DND-41 (cell line): ENCODE results near the gene NRL.

ENCODE experiments used
- EZH2 ChIP-seq: IDR thresholded peaks from 3 replicates; pipeline ENCODE4 v1.6.1; 2012; ENCODE audit warnings: borderline replicate concordance, low read depth, mild to moderate bottlenecking, moderate library complexity, low read length, inconsistent platforms; ENCODE audit not compliant: severe bottlenecking
- TF ChIP-seq, protein P1 (sequence below): IDR thresholded peaks from 2 replicates; pipeline ENCODE4 v1.5.1; 2012; ENCODE audit warnings: borderline replicate concordance, low read length, moderate library complexity, mild to moderate bottlenecking; ENCODE audit not compliant: poor library complexity, severe bottlenecking; ENCODE audit errors: extremely low read depth

DNA sequence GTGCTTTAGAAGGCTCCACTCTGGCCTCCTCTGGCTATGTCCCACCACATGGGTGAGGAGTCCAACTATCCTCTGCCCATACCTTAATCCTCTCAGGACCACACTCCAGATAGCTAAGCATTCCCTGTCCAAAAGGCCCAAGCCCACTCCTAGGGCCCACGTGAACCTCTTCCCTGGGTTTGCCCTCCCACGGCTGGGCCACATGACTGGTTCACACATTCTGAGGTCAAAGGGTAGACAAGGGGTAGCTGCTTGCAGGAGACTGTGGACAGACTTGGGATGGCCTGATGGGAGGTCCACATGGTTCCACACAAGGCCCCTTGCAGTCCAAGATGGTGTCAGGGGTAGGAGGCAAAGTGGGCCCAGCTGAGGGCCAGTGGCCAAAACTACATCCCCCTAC, 26.7 kb downstream of the NRL start:
- no peak for TF ChIP-seq EZH2
- TF ChIP-seq, protein P1, sequence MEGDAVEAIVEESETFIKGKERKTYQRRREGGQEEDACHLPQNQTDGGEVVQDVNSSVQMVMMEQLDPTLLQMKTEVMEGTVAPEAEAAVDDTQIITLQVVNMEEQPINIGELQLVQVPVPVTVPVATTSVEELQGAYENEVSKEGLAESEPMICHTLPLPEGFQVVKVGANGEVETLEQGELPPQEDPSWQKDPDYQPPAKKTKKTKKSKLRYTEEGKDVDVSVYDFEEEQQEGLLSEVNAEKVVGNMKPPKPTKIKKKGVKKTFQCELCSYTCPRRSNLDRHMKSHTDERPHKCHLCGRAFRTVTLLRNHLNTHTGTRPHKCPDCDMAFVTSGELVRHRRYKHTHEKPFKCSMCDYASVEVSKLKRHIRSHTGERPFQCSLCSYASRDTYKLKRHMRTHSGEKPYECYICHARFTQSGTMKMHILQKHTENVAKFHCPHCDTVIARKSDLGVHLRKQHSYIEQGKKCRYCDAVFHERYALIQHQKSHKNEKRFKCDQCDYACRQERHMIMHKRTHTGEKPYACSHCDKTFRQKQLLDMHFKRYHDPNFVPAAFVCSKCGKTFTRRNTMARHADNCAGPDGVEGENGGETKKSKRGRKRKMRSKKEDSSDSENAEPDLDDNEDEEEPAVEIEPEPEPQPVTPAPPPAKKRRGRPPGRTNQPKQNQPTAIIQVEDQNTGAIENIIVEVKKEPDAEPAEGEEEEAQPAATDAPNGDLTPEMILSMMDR, result no peak
